AG20443 (cell line): ENCODE data around the gene CHAD.
A peak's percentile ranks its signal among the peaks of the same experiment; 100 is the strongest.
"Not testable (repeated sequence)": the region's sequence is repeated elsewhere in the genome, so short reads cannot be mapped to it uniquely, and the experiment has no call there.

Experiments
- DNase-seq: peaks from one replicate; pipeline ENCODE4 v3.0.0; 2012; ENCODE audit warnings: low spot score, mixed read lengths

Gene CHAD

GRCh38 chr17:50473901-50474300, 5.2 kb upstream of the CHAD start:
- DNase-seq: no peak

- DNase-seq: not testable (repeated sequence)
Observed at GRCh38 chr17:50472761-50473161, 4.1 kb upstream of the CHAD start.

GRCh38 chr17:50472286-50472685, 3.6 kb upstream of the CHAD start:
- no peak for DNase-seq

GRCh38 chr17:50471009-50471905, 2.6 kb upstream of the CHAD start:
- no peak for DNase-seq

GRCh38 chr17:50470426-50470825, 1.7 kb upstream of the CHAD start:
- DNase-seq: no peak

- no peak for DNase-seq
Observed at GRCh38 chr17:50469671-50470305, 1.1 kb upstream of the CHAD start.

GRCh38 chr17:50469208-50469605, 527 bp upstream of the CHAD start:
- peak; percentile 64 for DNase-seq

GRCh38 chr17:50467855-50468303, 801 bp downstream of the CHAD start:
- peak; percentile 9 for DNase-seq

GRCh38 chr17:50467114-50467854, 1.4 kb downstream of the CHAD start:
- peak; percentile 13 for DNase-seq

- DNase-seq: peak; percentile 9
Observed at GRCh38 chr17:50466371-50467113, 2.1 kb downstream of the CHAD start.

- peak; percentile 2 for DNase-seq
Observed at GRCh38 chr17:50465635-50466034, 3.0 kb downstream of the CHAD start.

- no peak for DNase-seq
Observed at GRCh38 chr17:50465171-50465570, 3.5 kb downstream of the CHAD start.

- no peak for DNase-seq
Observed at GRCh38 chr17:50464736-50465135, 3.9 kb downstream of the CHAD start.

- DNase-seq: no peak
Observed at GRCh38 chr17:50464121-50464520, 4.6 kb downstream of the CHAD start.

- DNase-seq: no peak
Observed at GRCh38 chr17:50462446-50462845, 6.2 kb downstream of the CHAD start.

GRCh38 chr17:50461550-50462132, 7.0 kb downstream of the CHAD start:
- DNase-seq: no peak

- peak; percentile 5 for DNase-seq
Observed at GRCh38 chr17:50460831-50461526, 7.7 kb downstream of the CHAD start.

GRCh38 chr17:50459756-50460155, 8.9 kb downstream of the CHAD start:
- peak; percentile 8 for DNase-seq

- no peak for DNase-seq
Observed at GRCh38 chr17:50458701-50459676, 9.7 kb downstream of the CHAD start.

GRCh38 chr17:50458270-50458669, 10.4 kb downstream of the CHAD start:
- no peak for DNase-seq
